HG02884 (cell line): ENCODE results near the gene NDFIP1.
"Not testable (repeated sequence)": the region's sequence is repeated elsewhere in the genome, so short reads cannot be mapped to it uniquely, and the experiment has no call there.

ENCODE experiments used
- ATAC-seq: cut with Tn5 transposase; IDR thresholded peaks from one replicate; pipeline ENCODE4 v1.9.1; 2021; ENCODE audit warnings: mild to moderate bottlenecking, moderate library complexity; ENCODE audit not compliant: unreplicated experiment

Gene NDFIP1

DNA sequence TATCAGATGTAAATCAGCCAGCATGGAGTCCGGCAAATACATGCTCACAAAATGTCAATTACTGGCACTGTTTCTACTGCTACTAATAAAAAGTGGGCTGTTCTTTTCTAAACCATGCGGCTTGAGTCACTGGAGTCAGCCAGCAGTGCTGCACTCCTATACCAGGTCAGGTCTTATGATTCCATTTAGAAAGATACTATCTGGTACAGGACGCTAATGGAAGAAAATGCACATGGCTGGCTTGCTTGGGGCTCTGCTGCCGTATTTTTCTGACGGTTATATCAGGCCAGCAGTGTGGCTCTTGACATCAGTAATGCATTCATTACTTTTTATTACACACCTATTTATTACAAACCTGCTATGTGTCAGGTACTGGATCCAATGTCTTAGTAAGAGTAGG is 74.3 kb downstream of the NDFIP1 start:
- no peak for ATAC-seq

DNA sequence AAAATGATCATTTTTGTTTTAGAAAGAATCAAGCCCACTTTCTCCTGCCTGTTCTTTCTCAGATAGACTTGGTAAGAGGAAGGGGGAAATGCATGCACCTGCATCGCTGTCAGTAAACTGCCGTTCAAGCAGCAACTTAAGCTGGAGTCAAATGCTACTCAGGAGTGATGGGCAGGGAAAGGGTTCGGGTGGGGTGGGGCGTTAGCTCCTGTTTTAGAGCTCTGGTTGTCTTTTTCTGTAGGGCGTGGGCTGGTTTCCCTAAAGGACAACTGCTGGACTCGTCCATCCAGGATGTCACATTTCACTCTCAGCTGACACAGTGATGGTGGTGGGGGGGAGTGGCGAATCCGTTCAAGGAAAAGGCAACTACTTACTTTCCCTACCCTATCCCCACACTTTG is 75.0 kb downstream of the NDFIP1 start:
- ATAC-seq = no peak

DNA sequence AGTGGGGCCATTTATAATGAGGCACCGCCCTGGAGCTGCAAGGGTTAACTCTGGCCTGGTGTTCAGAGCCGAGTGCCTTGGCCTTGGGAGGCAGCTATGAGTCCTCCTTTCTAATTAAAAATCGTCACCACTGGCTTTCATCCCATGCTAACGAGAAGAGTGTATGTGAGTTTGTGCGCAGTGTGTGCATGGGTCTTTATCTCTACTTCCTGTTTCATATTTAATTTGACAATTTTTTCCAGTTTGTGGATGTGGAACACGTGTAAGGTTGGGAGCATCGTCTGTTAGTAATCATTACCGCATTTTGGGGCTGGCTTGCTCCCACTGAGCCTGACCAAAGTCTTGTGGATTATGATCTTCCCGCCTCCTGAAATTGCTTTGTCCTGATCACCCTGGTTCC is 76.4 kb downstream of the NDFIP1 start:
- ATAC-seq = no peak

GRCh38 chr5:142186514-142186856 is 77.9 kb downstream of the NDFIP1 start:
- no peak for ATAC-seq

DNA sequence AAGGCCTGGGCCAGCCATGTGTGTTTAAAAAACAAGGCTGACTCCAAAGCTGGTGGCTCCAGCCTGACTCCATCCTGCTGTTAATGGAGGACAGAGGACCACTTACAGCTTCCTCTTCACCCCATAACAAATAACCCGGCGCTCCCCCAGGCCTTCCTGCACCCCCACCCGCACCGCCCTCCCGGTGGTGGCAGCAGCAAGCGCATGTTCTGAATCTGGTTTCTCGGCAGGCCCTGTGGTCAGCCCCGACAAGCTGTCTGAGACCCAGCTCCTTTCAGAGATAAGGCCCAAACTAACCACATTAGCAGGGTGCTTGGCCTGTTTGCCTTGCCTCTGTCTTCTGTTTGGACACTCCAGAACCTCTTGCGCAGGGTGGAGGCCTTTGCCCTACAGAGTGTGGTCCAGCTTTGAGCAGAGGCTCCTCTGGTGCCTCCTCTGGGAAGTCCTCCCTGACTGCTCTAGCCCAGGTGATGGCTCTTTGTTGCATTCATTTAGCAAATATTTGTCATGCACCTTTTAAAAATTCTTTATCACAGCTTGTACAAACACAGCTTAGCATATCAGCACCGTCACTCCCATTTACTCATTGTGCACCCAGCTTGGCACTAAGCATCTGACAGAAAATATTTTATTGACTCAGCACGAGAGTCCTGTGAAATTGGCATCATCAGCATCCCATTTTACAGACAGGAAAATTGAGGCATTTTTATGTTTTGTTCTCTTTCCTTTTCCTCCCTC is 78.4 kb downstream of the NDFIP1 start:
- no peak for ATAC-seq

GRCh38 chr5:142188691-142189090 is 80.1 kb downstream of the NDFIP1 start:
- not testable (repeated sequence) for ATAC-seq

DNA sequence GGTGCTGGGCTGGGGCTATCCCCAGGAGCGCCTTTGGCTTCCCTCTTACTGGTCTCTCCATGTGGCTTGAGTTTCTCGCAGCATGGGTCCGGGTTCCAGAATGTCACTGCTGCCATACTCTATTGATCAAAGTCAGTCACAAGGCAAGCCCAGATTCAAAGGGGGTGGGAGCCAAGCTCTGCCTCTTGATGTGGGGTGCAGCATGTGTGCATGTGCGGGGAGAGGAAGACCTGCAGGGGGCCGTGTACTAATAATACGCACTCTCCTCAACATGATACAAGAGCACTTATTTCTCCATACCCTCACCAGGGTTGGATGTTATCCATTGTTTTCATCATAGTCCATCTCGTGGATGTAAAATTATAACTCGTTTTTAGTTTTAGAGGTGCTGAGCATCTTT is 81.2 kb downstream of the NDFIP1 start:
- ATAC-seq = no peak

DNA sequence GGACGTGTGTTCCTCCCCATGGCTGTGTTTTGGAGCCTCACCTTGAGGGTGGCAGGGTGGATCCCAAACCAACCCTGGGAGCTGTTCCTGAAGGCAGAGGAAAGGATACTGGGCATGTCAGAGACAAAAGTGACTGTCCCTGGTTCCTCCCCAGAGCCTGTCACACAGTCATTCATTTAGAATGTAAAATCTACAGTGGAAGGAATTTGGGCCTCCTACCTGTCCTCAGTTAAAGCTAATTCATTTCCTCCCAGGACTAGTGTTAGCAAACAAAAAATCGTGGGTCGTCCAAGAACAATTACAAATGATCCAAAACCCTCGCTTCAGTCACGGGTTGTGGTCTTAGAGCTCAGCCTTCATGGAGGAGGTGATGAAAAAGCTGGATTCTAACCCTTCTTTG is 83.2 kb downstream of the NDFIP1 start:
- no peak for ATAC-seq

- no peak for ATAC-seq
Observed at GRCh38 chr5:142192286-142193113, 83.9 kb downstream of the NDFIP1 start.

DNA sequence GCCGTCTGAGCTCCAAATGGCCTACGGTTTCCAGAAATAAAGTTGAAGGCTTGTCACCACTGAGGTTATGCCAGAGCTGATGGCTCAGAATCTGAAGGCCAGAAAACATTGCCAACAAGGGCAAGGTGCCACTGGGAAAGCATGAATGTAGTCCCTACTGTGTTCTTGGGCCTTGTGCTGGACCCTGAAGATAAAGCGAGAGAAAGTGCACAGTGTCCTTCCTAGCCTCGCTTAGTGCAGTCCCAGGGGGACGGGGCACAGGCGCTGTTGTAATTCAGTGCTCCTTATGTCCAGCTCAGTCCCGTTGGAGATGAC is 84.5 kb downstream of the NDFIP1 start:
- no peak for ATAC-seq

GRCh38 chr5:142197098-142197497 is 88.5 kb downstream of the NDFIP1 start:
- no peak for ATAC-seq

- no peak for ATAC-seq
Observed at GRCh38 chr5:142197781-142198180, 89.2 kb downstream of the NDFIP1 start.

- ATAC-seq = no peak
Observed at GRCh38 chr5:142199388-142199787, 90.8 kb downstream of the NDFIP1 start.

GRCh38 chr5:142200387-142200786 is 91.8 kb downstream of the NDFIP1 start:
- ATAC-seq = no peak

DNA sequence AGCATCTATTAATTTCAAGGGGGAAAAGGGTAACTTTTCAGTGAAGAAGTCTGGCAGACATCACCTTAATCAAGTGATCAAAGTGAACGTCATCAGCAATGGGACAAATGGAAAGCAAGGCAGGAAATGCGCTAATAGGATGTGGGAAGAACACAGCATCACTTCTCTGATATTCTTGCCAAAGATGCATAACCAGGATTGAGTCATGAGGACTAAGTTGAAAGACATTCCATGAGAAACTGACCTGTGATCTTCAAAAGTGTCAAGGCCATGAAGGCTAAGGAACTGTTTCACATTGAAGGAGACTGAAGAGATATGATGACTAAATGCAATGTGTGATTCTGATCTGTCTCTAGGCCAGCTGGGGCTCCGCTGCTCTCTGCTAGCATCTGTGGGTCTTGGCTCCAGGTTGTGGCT is 92.9 kb downstream of the NDFIP1 start:
- ATAC-seq = no peak

DNA sequence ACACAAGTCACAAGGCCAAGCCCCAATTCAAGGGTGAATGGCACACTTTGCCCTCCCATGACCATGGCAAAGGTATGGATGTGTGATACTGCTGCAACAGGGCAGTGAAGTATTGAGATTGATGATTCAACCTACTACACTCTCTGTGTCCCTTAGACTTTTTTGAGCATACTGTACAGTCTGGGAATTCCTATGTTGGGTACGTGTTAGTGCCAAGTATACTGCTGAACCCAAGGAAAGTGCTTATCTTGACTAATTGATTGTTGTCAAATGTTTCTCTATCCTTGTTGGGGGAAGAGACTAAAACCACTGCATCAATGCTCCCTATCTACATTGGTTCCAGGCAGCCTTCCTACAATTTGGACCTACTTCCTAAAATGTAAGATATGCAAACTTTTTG is 93.7 kb downstream of the NDFIP1 start:
- ATAC-seq = no peak
